B cell (primary cell): ENCODE data around the gene PSMF1. TPM values are rescaled to one million over a fixed set of nuclear protein-coding genes. Genes with fewer than 3 reads are reported as not detected.

Experiments used
- ATAC-seq: fragments of 200-7000 bp; cut with Tn5 transposase; one replicate; pipeline ENCODE4 v1.10.0; 2021; ENCODE audit warnings: low read depth, mild to moderate bottlenecking, moderate number of reproducible peaks, moderate library complexity
- CTCF ChIA-PET: fragments of 350-600 bp; sonication (Branson Sonifier 250); formaldehyde crosslinking; loops from one replicate; lab custom pipeline; 2021; ENCODE audit warnings: antibody characterized with exemption, inconsistent platforms; lab: Charles Lee
- POLR2A ChIA-PET: fragments of 350-600 bp; sonication (Branson Sonifier 250); formaldehyde crosslinking; loops from one replicate; lab custom pipeline; 2021; ENCODE audit warnings: antibody characterized with exemption; lab: Charles Lee
- DNase-seq: peaks from one replicate; pipeline ENCODE4 v3.0.0; 2013
- H2AFZ ChIP-seq: 2 replicates; pipeline ENCODE4 v1.6.1; 2012; ENCODE audit warnings: mild to moderate bottlenecking, low read depth, low read length; ENCODE audit not compliant: insufficient read depth, poor library complexity, severe bottlenecking
- H3K27ac ChIP-seq, 2 donors: 1 replicate in 1 of 2; 2 replicates in 1 of 2; pipeline ENCODE4 v1.5.1; 2012 to 2013; ENCODE audit warnings: low read length in 2 of 2, mild to moderate bottlenecking in 2 of 2, moderate library complexity in 1 of 2
- H3K27me3 ChIP-seq, 4 experiments: fragments of 200-600 bp in 1 of 4; sonication (generic) in 1 of 4; replicated peaks in 1 of 4; 1 replicate in 2 of 4; 2 replicates in 2 of 4; pipeline versions ENCODE4 v1.6.1 to v1.7.0; 2013 to 2016; ENCODE audit warnings: low read length in 3 of 4, mild to moderate bottlenecking in 2 of 4, mixed read lengths in 1 of 4, moderate library complexity in 1 of 4; ENCODE audit not compliant: insufficient read depth in 4 of 4, control insufficient read depth in 3 of 4; ENCODE audit errors: control extremely low read depth in 1 of 4
- H3K36me3 ChIP-seq, 2 experiments: replicated peaks in 1 of 2; 1 replicate in 1 of 2; 2 replicates in 1 of 2; pipeline versions ENCODE4 v1.6.1 to v1.7.1; 2013; ENCODE audit warnings: low read length in 1 of 2; ENCODE audit not compliant: insufficient read depth in 2 of 2, control insufficient read depth in 1 of 2; ENCODE audit errors: control extremely low read depth in 1 of 2, extremely low read depth in 1 of 2
- H3K4me1 ChIP-seq, 2 donors: fragments of 200-600 bp in 1 of 2; sonication (generic) in 1 of 2; 1 replicate in 1 of 2; 2 replicates in 1 of 2; pipeline versions ENCODE4 v1.5.1 to v1.6.1; 2013 to 2017; ENCODE audit warnings: low read length in 2 of 2; ENCODE audit not compliant: control insufficient read depth in 2 of 2, insufficient read depth in 2 of 2
- H3K4me2 ChIP-seq: replicated peaks from 2 replicates; pipeline ENCODE3; 2012; ENCODE audit warnings: mild to moderate bottlenecking, low read depth, low read length; ENCODE audit not compliant: poor library complexity, severe bottlenecking
- H3K4me3 ChIP-seq, 5 experiments: fragments of 200-600 bp in 1 of 5; sonication (generic) in 1 of 5; 1 replicate in 3 of 5; 2 replicates in 2 of 5; pipeline versions ENCODE4 v1.5.1 to v1.7.0; 2011 to 2016; ENCODE audit warnings: low read length in 4 of 5, mild to moderate bottlenecking in 4 of 5, low read depth in 2 of 5, control low read depth in 1 of 5, moderate library complexity in 1 of 5; ENCODE audit not compliant: insufficient read depth in 1 of 5; ENCODE audit errors: control extremely low read depth in 1 of 5, extremely low read depth in 1 of 5
- H3K79me2 ChIP-seq: fragments of 200-600 bp; sonication (generic); one replicate; pipeline ENCODE4 v1.6.0; 2016; ENCODE audit warnings: low read length; ENCODE audit not compliant: control insufficient read depth, insufficient read depth
- H3K9ac ChIP-seq: fragments of 200-600 bp; sonication (generic); 2 replicates; pipeline ENCODE4 v1.6.1; 2017; ENCODE audit warnings: mild to moderate bottlenecking, low read length, moderate library complexity
- H3K9me3 ChIP-seq, 3 donors: one replicate each; pipeline versions ENCODE4 v1.6.1 to v1.7.1; 2013; ENCODE audit warnings: low read length in 2 of 3; ENCODE audit not compliant: control insufficient read depth in 2 of 3, insufficient read depth in 1 of 3; ENCODE audit errors: control extremely low read depth in 1 of 3
- H4K20me1 ChIP-seq: 2 replicates; pipeline ENCODE4 v1.6.0; 2012; ENCODE audit warnings: mild to moderate bottlenecking, low read length; ENCODE audit not compliant: insufficient read depth, control insufficient read depth, poor library complexity, severe bottlenecking
- H3K27ac Mint-ChIP-seq: one replicate; pipeline ENCODE4 v1.8.0; 2021; ENCODE audit warnings: mixed read lengths
- H3K27me3 Mint-ChIP-seq: one replicate; pipeline ENCODE4 v1.8.0; 2021; ENCODE audit warnings: mixed read lengths
- H3K4me1 Mint-ChIP-seq: one replicate; pipeline ENCODE4 v1.8.0; 2021; ENCODE audit warnings: mixed read lengths
- H3K4me3 Mint-ChIP-seq: one replicate; pipeline ENCODE4 v1.8.0; 2021; ENCODE audit warnings: mixed read lengths
- H3K9me3 Mint-ChIP-seq: one replicate; pipeline ENCODE4 v1.8.0; 2022; ENCODE audit warnings: mixed read lengths; ENCODE audit not compliant: insufficient read depth
- EZH2 ChIP-seq: IDR thresholded peaks from 2 replicates; pipeline ENCODE4 v1.6.1; 2012; ENCODE audit warnings: borderline replicate concordance, low read depth, mild to moderate bottlenecking, moderate library complexity, low read length; ENCODE audit not compliant: insufficient read depth, poor library complexity, severe bottlenecking
- WGBS: methylation state at CpG from one replicate; pipeline ENCODE4 v1.1.5; 2013; ENCODE audit warnings: missing lambda C conversion rate; ENCODE audit not compliant: insufficient coverage; 5-methylcytosine and 5-hydroxymethylcytosine counted together
- intact Hi-C: fragments of 100-400 bp; cut with micrococcal nuclease; formaldehyde crosslinking; loops from one replicate; pipeline ENCODE4 v1.10.0; 2022
- polyA plus RNA-seq: library from polyadenylated mRNA; depleted of rRNA; stranded (reverse); fragments of >200 nt; gene quantifications from 2 replicates; pipeline ENCODE4 v1.2.3, GENCODE V29; 2012
- total RNA-seq, 2 donors: library from RNA; stranded (reverse); fragments of 120-200 nt in 1 of 2; gene quantifications; 1 replicate in 1 of 2; 2 replicates in 1 of 2; pipeline versions ENCODE4 v1.2.3 to v1.2.4, GENCODE V29; 2013 to 2022
- TF ChIP-seq, protein P1 (sequence below): fragments of 200-600 bp; IDR thresholded peaks from one replicate; pipeline ENCODE4 v1.8.0; 2022; ENCODE audit warnings: antibody characterized with exemption, mild to moderate bottlenecking

Gene PSMF1
- total and polyA plus RNA-seq, 2 donors (not counting 1 experiment from before 2014, with no cell fraction given), result 113 to 132 TPM

DNA sequence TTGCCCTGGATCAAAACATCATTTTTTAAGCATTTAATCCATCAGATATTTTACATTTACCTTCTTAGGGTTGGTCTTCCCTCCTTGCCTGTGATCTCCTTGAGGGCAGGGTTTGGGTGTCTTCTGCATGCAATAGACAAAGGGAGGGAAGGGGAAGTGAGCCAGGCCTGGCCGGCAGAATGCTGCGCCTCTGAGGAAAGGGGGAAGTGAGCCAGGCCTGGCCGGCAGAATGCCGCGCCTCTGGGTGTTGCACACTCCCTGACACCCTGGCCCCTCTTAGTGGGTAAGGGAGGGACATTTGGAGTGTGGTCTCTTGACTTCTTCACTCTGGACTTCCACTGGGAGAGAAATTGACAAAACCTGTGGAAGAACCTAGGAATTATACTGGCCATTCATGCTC is 12.4 kb downstream of the PSMF1 start:
- Histone ChIP-seq H3K9ac (no peak overlapping the region), H3K4me2 (peak overlapping the region; percentile 20), H3K27me3 (no peaks in the 10 kb centered on the region), H3K4me3 (no peak overlapping the region), H3K9me3 (no peaks in the 10 kb centered on the region), H3K4me1 (peaks cover 8% of the 10 kb centered on the region in 2 donors), H3K79me2 (peaks cover 65% of the 10 kb centered on the region), H3K36me3 (peaks cover 2 to 81% of the 10 kb centered on the region in 2 experiments), H4K20me1 (peaks cover 39% of the 10 kb centered on the region), H3K27ac (peak overlapping the region in 1 of 2 donors; percentile 12), H2AFZ (no peak overlapping the region)
- no peak for TF ChIP-seq EZH2
- TF ChIP-seq, protein P1, sequence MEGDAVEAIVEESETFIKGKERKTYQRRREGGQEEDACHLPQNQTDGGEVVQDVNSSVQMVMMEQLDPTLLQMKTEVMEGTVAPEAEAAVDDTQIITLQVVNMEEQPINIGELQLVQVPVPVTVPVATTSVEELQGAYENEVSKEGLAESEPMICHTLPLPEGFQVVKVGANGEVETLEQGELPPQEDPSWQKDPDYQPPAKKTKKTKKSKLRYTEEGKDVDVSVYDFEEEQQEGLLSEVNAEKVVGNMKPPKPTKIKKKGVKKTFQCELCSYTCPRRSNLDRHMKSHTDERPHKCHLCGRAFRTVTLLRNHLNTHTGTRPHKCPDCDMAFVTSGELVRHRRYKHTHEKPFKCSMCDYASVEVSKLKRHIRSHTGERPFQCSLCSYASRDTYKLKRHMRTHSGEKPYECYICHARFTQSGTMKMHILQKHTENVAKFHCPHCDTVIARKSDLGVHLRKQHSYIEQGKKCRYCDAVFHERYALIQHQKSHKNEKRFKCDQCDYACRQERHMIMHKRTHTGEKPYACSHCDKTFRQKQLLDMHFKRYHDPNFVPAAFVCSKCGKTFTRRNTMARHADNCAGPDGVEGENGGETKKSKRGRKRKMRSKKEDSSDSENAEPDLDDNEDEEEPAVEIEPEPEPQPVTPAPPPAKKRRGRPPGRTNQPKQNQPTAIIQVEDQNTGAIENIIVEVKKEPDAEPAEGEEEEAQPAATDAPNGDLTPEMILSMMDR, result no peak
- peak overlapping the region; percentile 64 for H3K27ac Mint-ChIP-seq
- DNase-seq, result peak; percentile 42
- intact Hi-C loops, result no loop called here
- peaks cover 24% of the 10 kb centered on the region for H3K4me1 Mint-ChIP-seq
- ATAC-seq, result peak; percentile 60
- no peak overlapping the region for H3K4me3 Mint-ChIP-seq
- CTCF ChIA-PET, result no interaction called here
- 5% methylated on average over 5 of the region's 5 CpGs for WGBS
- POLR2A ChIA-PET, result no interaction called here
- H3K9me3 Mint-ChIP-seq, result no peaks in the 10 kb centered on the region
- H3K27me3 Mint-ChIP-seq, result no peaks in the 10 kb centered on the region

DNA sequence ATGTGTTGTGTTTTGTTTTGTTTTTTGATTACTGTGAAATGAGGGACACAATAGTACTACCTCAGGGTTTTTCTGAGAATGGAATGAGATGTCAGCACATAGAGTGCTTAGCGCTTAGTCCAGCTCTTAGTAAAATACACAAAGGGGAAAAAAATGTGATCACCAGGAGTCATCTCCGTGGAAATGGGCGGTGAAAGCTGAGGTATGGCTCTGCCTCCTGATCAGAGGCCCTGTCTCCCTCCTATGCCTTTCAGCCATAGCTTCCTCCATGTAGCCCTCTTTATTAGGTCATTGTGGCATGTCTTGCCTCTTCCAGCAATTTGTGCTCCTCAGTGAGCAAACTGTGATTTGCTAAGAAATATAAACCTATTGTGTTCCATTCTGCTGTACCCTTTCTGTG is 13.0 kb downstream of the PSMF1 start:
- H3K27me3 Mint-ChIP-seq, result no peaks in the 10 kb centered on the region
- Histone ChIP-seq H3K4me3 (no peak overlapping the region), H3K36me3 (peaks cover 4 to 81% of the 10 kb centered on the region in 2 experiments), H3K9ac (no peak overlapping the region), H3K27ac (peak overlapping the region in 1 of 2 donors; percentile 12), H3K4me2 (peak overlapping the region; percentile 20), H3K27me3 (no peaks in the 10 kb centered on the region), H4K20me1 (peaks cover 40% of the 10 kb centered on the region), H2AFZ (no peak overlapping the region), H3K4me1 (peaks cover 8% of the 10 kb centered on the region in 2 donors), H3K79me2 (peaks cover 66% of the 10 kb centered on the region), H3K9me3 (no peaks in the 10 kb centered on the region)
- H3K9me3 Mint-ChIP-seq, result no peaks in the 10 kb centered on the region
- peaks cover 21% of the 10 kb centered on the region for H3K4me1 Mint-ChIP-seq
- intact Hi-C loops, result no loop called here
- CTCF ChIA-PET, result no interaction called here
- 100% methylated on average over 3 of the region's 3 CpGs for WGBS
- DNase-seq, result no peak
- H3K27ac Mint-ChIP-seq, result peak overlapping the region; percentile 64
- POLR2A ChIA-PET, result no interaction called here
- ATAC-seq, result no peak
- TF ChIP-seq, protein P1, result no peak
- TF ChIP-seq EZH2, result no peak
- no peak overlapping the region for H3K4me3 Mint-ChIP-seq
